ENCODE data around the gene SHOC2. TPM values are rescaled to one million over a fixed set of nuclear protein-coding genes. Genes with fewer than 3 reads are reported as not detected.

The SHOC2 gene
- total and polyA plus RNA-seq, 2 of the 13 experiments (the other 11 are each of a cell fraction or from before 2014, with no cell fraction given), result 8.6 to 25.5 TPM

GRCh38 chr10:110872145-110872983 lies 47.0 kb upstream of the SHOC2 start (continued):
- TF ChIP-seq, protein P1, sequence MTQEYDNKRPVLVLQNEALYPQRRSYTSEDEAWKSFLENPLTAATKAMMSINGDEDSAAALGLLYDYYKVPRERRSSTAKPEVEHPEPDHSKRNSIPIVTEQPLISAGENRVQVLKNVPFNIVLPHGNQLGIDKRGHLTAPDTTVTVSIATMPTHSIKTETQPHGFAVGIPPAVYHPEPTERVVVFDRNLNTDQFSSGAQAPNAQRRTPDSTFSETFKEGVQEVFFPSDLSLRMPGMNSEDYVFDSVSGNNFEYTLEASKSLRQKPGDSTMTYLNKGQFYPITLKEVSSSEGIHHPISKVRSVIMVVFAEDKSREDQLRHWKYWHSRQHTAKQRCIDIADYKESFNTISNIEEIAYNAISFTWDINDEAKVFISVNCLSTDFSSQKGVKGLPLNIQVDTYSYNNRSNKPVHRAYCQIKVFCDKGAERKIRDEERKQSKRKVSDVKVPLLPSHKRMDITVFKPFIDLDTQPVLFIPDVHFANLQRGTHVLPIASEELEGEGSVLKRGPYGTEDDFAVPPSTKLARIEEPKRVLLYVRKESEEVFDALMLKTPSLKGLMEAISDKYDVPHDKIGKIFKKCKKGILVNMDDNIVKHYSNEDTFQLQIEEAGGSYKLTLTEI (CRISPR knock-in tag; conservative IDR thresholded peaks at IDR 0.05), result no peak
- TF ChIP-seq GZF1 (CRISPR knock-in tag; IDR thresholded peaks at IDR 0.05) (no peak), ZNF292 (CRISPR knock-in tag; IDR thresholded peaks at IDR 0.05; ENCODE audit: borderline replicate concordance, low read depth) (no peak), BCL6 (CRISPR knock-in tag; IDR thresholded peaks at IDR 0.05) (no peak), ZC3H4 (CRISPR knock-in tag; IDR thresholded peaks at IDR 0.05; ENCODE audit: borderline replicate concordance) (no peak), TEF (CRISPR knock-in tag; IDR thresholded peaks at IDR 0.05) (peak; percentile 20; the same call in 1 of the 2 replicates), ZNF564 (CRISPR knock-in tag; IDR thresholded peaks at IDR 0.05) (peak; percentile 48; the same call in 1 of the 2 replicates), ZNF260 (CRISPR knock-in tag; IDR thresholded peaks at IDR 0.05; ENCODE audit: borderline replicate concordance, low read depth) (no peak), ZNF7 (CRISPR knock-in tag; IDR thresholded peaks at IDR 0.05) (no peak), ZNF124 (CRISPR knock-in tag; IDR thresholded peaks at IDR 0.05) (no peak), ZNF672 (CRISPR knock-in tag; IDR thresholded peaks at IDR 0.05) (no peak), HMG20A (CRISPR knock-in tag; IDR thresholded peaks at IDR 0.05; ENCODE audit: borderline replicate concordance) (peak; percentile 4; the same call in 1 of the 2 replicates), KLF6 (CRISPR knock-in tag; IDR thresholded peaks at IDR 0.05) (peak; percentile 20; the same call in 1 of the 2 replicates), ZNF572 (CRISPR knock-in tag; IDR thresholded peaks at IDR 0.05) (no peak), ZNF567 (CRISPR knock-in tag; IDR thresholded peaks at IDR 0.05; ENCODE audit: borderline replicate concordance) (0 out of 2 replicates have a peak, but pooled peaks have one; percentile 63), ZNF225 (CRISPR knock-in tag; IDR thresholded peaks at IDR 0.05) (0 out of 2 replicates have a peak, but pooled peaks have one; percentile 29), ZNF616 (CRISPR knock-in tag; IDR thresholded peaks at IDR 0.05; ENCODE audit: low read depth) (no peak), ERF (CRISPR knock-in tag; IDR thresholded peaks at IDR 0.05) (no peak; the same call in 1 of the 2 replicates), MAFK (conservative IDR thresholded peaks at IDR 0.05 in 1 of 2, IDR thresholded peaks at IDR 0.05 in 1 of 2; ENCODE audit: low read length in 2 of 2) (no peak), FOXA1 (IDR thresholded peaks at IDR 0.05) (no peak), FOXA1 (CRISPR knock-in tag; IDR thresholded peaks at IDR 0.05) (no peak; the same call in 1 of the 2 replicates)
- TF ChIP-seq, protein P2, sequence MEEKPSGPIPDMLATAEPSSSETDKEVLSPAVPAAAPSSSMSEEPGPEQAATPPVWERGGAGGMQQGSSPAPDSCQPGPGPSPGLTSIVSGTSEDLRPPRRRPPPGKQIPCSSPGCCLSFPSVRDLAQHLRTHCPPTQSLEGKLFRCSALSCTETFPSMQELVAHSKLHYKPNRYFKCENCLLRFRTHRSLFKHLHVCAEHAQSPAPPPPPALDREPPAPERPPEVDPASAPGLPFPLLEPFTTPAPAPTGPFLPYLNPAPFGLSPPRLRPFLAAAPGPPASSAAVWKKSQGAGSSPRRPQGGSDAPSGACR (CRISPR knock-in tag; IDR thresholded peaks at IDR 0.05), result no peak
- TF ChIP-seq, protein P3, sequence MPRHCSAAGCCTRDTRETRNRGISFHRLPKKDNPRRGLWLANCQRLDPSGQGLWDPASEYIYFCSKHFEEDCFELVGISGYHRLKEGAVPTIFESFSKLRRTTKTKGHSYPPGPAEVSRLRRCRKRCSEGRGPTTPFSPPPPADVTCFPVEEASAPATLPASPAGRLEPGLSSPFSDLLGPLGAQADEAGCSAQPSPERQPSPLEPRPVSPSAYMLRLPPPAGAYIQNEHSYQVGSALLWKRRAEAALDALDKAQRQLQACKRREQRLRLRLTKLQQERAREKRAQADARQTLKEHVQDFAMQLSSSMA (CRISPR knock-in tag; IDR thresholded peaks at IDR 0.05), result no peak
- TF ChIP-seq, protein P4, sequence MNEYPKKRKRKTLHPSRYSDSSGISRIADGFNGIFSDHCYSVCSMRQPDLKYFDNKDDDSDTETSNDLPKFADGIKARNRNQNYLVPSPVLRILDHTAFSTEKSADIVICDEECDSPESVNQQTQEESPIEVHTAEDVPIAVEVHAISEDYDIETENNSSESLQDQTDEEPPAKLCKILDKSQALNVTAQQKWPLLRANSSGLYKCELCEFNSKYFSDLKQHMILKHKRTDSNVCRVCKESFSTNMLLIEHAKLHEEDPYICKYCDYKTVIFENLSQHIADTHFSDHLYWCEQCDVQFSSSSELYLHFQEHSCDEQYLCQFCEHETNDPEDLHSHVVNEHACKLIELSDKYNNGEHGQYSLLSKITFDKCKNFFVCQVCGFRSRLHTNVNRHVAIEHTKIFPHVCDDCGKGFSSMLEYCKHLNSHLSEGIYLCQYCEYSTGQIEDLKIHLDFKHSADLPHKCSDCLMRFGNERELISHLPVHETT (CRISPR knock-in tag; conservative IDR thresholded peaks at IDR 0.05), result no peak
- TF ChIP-seq, protein P5, sequence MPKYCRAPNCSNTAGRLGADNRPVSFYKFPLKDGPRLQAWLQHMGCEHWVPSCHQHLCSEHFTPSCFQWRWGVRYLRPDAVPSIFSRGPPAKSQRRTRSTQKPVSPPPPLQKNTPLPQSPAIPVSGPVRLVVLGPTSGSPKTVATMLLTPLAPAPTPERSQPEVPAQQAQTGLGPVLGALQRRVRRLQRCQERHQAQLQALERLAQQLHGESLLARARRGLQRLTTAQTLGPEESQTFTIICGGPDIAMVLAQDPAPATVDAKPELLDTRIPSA (CRISPR knock-in tag; IDR thresholded peaks at IDR 0.05; ENCODE audit: borderline replicate concordance), result no peak
